Panc1 (cell line): ENCODE results near the gene RBMS3.

ENCODE experiments used
- CTCF ChIP-seq: fragments of 450-650 bp; IDR thresholded peaks from 2 replicates; pipeline ENCODE4 v1.5.1; 2017; ENCODE audit warnings: mild to moderate bottlenecking
- POLR2AphosphoS5 ChIP-seq: IDR thresholded peaks from 2 replicates; pipeline ENCODE4 v1.6.1; 2012; ENCODE audit warnings: mild to moderate bottlenecking, low read depth, low read length, moderate library complexity
- SIN3A ChIP-seq: IDR thresholded peaks from 2 replicates; pipeline ENCODE4 v1.6.1; 2012; ENCODE audit warnings: low read depth, mild to moderate bottlenecking, low read length, moderate library complexity, borderline replicate concordance; ENCODE audit not compliant: insufficient read depth
- TCF7L2 ChIP-seq: IDR thresholded peaks from 2 replicates; pipeline ENCODE4 v1.6.1; 2011; ENCODE audit warnings: mild to moderate bottlenecking, low read depth, low read length, inconsistent platforms
- TF ChIP-seq, protein P1 (sequence below), 2 experiments: IDR thresholded peaks; 2 replicates each; pipeline ENCODE4 v1.6.1; 2011 to 2012; ENCODE audit warnings: low read depth in 2 of 2, control low read depth in 1 of 2, low read length in 1 of 2, mild to moderate bottlenecking in 1 of 2, moderate library complexity in 1 of 2; ENCODE audit not compliant: insufficient read depth in 1 of 2

- TF ChIP-seq CTCF (no peak), POLR2AphosphoS5 (no peak), TCF7L2 (no peak), SIN3A (no peak)
- TF ChIP-seq, protein P1, sequence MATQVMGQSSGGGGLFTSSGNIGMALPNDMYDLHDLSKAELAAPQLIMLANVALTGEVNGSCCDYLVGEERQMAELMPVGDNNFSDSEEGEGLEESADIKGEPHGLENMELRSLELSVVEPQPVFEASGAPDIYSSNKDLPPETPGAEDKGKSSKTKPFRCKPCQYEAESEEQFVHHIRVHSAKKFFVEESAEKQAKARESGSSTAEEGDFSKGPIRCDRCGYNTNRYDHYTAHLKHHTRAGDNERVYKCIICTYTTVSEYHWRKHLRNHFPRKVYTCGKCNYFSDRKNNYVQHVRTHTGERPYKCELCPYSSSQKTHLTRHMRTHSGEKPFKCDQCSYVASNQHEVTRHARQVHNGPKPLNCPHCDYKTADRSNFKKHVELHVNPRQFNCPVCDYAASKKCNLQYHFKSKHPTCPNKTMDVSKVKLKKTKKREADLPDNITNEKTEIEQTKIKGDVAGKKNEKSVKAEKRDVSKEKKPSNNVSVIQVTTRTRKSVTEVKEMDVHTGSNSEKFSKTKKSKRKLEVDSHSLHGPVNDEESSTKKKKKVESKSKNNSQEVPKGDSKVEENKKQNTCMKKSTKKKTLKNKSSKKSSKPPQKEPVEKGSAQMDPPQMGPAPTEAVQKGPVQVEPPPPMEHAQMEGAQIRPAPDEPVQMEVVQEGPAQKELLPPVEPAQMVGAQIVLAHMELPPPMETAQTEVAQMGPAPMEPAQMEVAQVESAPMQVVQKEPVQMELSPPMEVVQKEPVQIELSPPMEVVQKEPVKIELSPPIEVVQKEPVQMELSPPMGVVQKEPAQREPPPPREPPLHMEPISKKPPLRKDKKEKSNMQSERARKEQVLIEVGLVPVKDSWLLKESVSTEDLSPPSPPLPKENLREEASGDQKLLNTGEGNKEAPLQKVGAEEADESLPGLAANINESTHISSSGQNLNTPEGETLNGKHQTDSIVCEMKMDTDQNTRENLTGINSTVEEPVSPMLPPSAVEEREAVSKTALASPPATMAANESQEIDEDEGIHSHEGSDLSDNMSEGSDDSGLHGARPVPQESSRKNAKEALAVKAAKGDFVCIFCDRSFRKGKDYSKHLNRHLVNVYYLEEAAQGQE (IDR thresholded peaks at IDR 0.05; ENCODE audit: insufficient read depth in 1 of 2, low read depth in 2 of 2, low read length in 1 of 2) = no peak
Measured at GRCh38 chr3:29312960-29313452, 32.1 kb downstream of the RBMS3 start.
